Measurements from ENCODE around the gene KRTAP10-8. TPM values are rescaled to one million over a fixed set of nuclear protein-coding genes. Genes with fewer than 3 reads are reported as not detected.
"Not testable (repeated sequence)": the region's sequence is repeated elsewhere in the genome, so short reads cannot be mapped to it uniquely, and the experiment has no call there.

Gene KRTAP10-8
- total RNA-seq, 4 donors from 2014 or later: not detected

DNA sequence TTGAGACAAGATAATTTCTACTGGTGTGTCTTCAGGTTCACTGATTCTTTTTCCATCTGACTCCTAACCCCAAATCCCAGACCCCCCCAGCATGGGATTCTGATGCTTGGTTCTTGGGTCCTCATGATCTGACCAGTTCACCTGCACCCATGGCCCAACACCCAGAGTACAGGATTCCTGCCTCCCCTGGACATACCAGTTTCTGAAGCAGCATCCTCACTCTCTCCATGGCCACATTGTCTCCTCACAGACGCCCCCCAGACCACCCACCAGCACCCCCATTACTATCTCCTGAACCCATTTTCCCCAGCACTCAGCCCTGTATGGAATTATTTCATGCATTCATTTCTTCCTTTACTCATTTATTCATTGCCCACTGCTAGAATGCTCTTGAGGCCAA, 45.0 kb downstream of the KRTAP10-8 start:
- Histone ChIP-seq H3K4me1 (no peaks in the 10 kb centered on the region), H3K27me3 (no peaks in the 10 kb centered on the region), H3K9me3 (no peaks in the 10 kb centered on the region), H3K36me3 (no peaks in the 10 kb centered on the region), H3K27ac (no peak overlapping the region), H3K4me3 (replicated peaks in 1 of 3) (no peak overlapping the region)
- TF ChIP-seq, protein P1, sequence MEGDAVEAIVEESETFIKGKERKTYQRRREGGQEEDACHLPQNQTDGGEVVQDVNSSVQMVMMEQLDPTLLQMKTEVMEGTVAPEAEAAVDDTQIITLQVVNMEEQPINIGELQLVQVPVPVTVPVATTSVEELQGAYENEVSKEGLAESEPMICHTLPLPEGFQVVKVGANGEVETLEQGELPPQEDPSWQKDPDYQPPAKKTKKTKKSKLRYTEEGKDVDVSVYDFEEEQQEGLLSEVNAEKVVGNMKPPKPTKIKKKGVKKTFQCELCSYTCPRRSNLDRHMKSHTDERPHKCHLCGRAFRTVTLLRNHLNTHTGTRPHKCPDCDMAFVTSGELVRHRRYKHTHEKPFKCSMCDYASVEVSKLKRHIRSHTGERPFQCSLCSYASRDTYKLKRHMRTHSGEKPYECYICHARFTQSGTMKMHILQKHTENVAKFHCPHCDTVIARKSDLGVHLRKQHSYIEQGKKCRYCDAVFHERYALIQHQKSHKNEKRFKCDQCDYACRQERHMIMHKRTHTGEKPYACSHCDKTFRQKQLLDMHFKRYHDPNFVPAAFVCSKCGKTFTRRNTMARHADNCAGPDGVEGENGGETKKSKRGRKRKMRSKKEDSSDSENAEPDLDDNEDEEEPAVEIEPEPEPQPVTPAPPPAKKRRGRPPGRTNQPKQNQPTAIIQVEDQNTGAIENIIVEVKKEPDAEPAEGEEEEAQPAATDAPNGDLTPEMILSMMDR (IDR thresholded peaks at IDR 0.05): no peak
- no peak for TF ChIP-seq POLR2A (IDR thresholded peaks at IDR 0.05)
- WGBS, 2 donors: 32 to 61% methylated on average over 1 of the region's 1 CpG
- intact Hi-C loops (cut with DNase I): no loop called here
- no peak for DNase-seq

DNA sequence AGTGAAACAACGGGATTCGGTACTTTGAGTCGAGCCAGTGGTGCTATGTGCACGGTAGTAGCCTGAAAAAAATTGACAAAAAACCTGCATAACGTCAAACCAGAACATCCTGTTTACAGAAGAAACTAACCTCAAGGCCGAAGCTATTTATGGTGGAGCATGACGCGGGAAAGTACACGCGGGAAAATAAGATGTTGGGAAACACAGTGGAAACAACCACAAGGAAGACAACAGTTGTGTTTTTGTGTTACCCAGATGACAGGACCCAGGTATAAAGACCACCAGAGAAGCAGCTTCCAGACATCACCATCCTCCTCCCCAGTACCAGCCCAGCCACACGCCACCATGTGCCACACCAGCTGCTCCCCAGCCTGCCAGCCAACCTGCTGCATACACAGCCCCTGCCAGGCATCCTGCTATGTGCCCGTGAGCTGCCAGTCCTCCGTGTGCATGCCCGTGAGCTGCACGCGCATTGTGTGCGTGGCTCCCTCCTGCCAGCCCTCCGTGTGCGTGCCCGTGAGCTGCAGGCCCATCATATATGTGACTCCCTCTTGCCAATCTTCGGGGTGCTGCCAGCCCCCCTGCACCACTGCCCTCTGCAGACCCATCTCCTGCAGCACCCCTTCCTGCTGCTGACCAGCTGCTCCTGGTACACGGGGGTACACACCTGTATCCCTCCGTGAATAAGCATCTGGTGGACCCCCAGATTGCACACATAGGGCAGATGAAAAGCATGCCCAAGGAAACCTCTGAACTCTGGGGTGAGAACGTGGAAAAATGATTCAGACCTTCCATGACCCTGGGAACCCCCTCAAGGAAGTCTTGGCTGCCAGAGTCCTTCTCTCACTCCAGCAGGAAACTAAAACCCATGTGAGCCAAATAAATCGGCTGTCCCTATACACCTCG, 46.0 kb downstream of the KRTAP10-8 start, which contains the start of gene KRTAP12-3:
Gene KRTAP12-3 (plus strand): TSS at position 298 of the 906 bp plus-strand sequence. CDS start 48 bp downstream, at position 346.
- Histone ChIP-seq H3K27ac (no peak within 1 kb of the TSS), H3K36me3 (no peaks in the 10 kb centered on the region), H3K4me3 (replicated peaks in 1 of 3) (no peak within 1 kb of the TSS), H3K27me3 (no peaks in the 10 kb centered on the region), H3K4me1 (no peaks in the 10 kb centered on the region), H3K9me3 (no peaks in the 10 kb centered on the region)
- no peak for DNase-seq
- WGBS, 2 donors: 71 to 81% methylated on average over 17 to 26 of the region's 26 CpGs
- TF ChIP-seq POLR2A (IDR thresholded peaks at IDR 0.05): no peak
- TF ChIP-seq, protein P1 (IDR thresholded peaks at IDR 0.05): no peak
- intact Hi-C loops (cut with DNase I): no loop called here

DNA sequence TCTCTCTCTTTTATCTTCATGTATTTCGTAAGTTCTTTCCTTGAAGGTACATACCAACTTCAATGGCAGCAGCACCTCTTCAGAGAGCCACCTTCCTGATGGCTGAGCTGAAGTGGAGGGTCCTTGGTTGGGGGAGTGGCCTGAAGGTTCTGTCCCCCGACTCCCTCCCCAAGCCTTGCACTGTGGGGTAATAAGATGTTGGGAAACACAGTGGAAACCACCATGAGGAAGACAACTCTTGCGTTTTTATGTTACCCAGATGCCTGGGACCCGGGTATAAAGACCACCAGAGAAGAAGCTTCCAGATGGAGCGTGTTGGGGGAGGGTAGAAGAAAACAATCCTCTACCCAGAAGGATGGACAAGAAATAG, 46.6 kb downstream of the KRTAP10-8 start:
- no peak overlapping the region for H3K27ac ChIP-seq
- H3K4me1 ChIP-seq: no peaks in the 10 kb centered on the region
- no peaks in the 10 kb centered on the region for H3K9me3 ChIP-seq
- H3K36me3 ChIP-seq: no peaks in the 10 kb centered on the region
- TF ChIP-seq, protein P1 (IDR thresholded peaks at IDR 0.05): no peak
- 84 to 87% methylated on average over 5 of the region's 5 CpGs for WGBS, 2 donors
- H3K27me3 ChIP-seq: no peaks in the 10 kb centered on the region
- no peak overlapping the region for H3K4me3 ChIP-seq (replicated peaks in 1 of 3)
- intact Hi-C loops (cut with DNase I): no loop called here
- no peak for DNase-seq

DNA sequence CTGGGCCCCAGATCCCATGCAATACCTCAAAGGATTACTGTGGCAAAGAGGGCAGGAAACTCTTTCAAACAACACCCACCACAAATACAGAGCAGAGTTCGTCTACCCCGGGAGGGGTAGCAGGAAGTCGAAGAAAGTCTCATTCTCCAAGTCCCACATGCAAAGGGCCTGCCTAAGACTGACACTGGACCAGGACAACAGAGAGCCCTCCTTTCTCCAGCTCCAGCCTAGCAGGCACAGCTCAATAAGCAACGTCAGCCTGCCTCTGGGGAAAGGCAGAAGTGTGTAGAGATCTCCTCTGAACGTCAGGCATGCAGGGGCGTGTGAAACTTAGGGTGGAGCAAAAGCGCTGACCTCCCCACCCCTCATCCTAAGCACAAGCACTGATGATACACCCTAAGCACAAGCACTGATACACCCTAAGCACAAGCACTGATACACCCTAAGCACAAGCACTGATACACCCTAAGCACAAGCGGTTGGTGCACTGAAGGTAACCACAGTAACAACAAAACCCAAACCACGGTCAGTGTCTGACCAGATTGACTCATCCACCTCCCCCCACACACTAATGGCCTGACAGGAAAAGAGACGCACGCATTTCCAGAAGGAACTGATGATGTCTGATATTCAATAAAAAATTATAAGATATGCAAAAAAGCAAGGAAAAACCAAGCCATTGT, 47.2 kb downstream of the KRTAP10-8 start:
- no peaks in the 10 kb centered on the region for H3K9me3 ChIP-seq
- 53 to 73% methylated on average over 11 of the region's 11 CpGs for WGBS, 2 donors
- DNase-seq: no peak
- no peaks in the 10 kb centered on the region for H3K4me1 ChIP-seq
- no peaks in the 10 kb centered on the region for H3K27me3 ChIP-seq
- no peak for TF ChIP-seq POLR2A (IDR thresholded peaks at IDR 0.05)
- TF ChIP-seq, protein P1 (IDR thresholded peaks at IDR 0.05): no peak
- no peaks in the 10 kb centered on the region for H3K36me3 ChIP-seq
- no peak overlapping the region for H3K27ac ChIP-seq
- intact Hi-C loops (cut with DNase I): no loop called here
- H3K4me3 ChIP-seq (replicated peaks in 1 of 3): no peak overlapping the region

DNA sequence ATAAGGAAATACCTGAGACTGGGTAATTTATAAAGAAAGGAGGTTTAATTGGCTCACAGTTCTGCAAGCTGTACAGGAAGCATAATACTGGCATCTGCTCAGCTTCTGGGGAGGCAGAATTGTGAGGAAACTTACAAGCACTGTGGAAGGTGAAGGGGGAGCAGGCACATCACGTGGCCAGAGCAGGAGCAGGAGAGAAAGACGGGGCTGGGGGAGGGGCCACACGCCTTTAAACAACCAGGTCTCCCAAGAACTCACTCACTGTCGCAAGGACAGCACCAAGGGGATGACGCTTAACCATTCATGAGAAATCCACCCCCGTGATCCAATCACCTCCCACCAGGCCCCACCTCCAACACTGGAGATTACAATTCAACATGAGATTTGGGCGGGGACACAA, 49.7 kb downstream of the KRTAP10-8 start:
- H3K36me3 ChIP-seq: not testable (repeated sequence)
- 61 to 73% methylated on average over 7 of the region's 7 CpGs for WGBS, 2 donors

More for the DNA sequence above, 49.7 kb downstream of the KRTAP10-8 start:
- H3K4me1 ChIP-seq; DNase-seq; H3K27me3 ChIP-seq; H3K27ac ChIP-seq; intact Hi-C loops (cut with DNase I); H3K4me3 ChIP-seq (replicated peaks in 1 of 3); H3K9me3 ChIP-seq: not testable (repeated sequence)

Other genes with a start within 250 kb of the KRTAP10-8 start
- under 1 TPM; 0.78 to 0.92 (median 0.85) TPM for gene LRRC3, start 156.6 kb upstream of the KRTAP10-8 start, total RNA-seq
- not detected for gene KRTAP10-1, start 71.9 kb upstream of the KRTAP10-8 start, total RNA-seq
- not detected for gene KRTAP10-2, start 60.6 kb upstream of the KRTAP10-8 start, total RNA-seq
- not detected for gene KRTAP10-3, start 53.3 kb upstream of the KRTAP10-8 start, total RNA-seq
- not detected for gene KRTAP10-4, start 38.4 kb upstream of the KRTAP10-8 start, total RNA-seq
- under 1 TPM in 1 of 4 donors, not detected in 3; 0.78 TPM for gene KRTAP10-5, start 31.5 kb upstream of the KRTAP10-8 start, total RNA-seq
- gene KRTAP10-6, start 19.6 kb upstream of the KRTAP10-8 start, total RNA-seq: not detected
- gene KRTAP10-7, start 11.5 kb upstream of the KRTAP10-8 start, total RNA-seq: not detected
- not detected for gene KRTAP10-9, start 15.0 kb downstream of the KRTAP10-8 start, total RNA-seq
- gene KRTAP10-10, start 25.3 kb downstream of the KRTAP10-8 start, total RNA-seq: not detected
- gene KRTAP10-11, start 34.3 kb downstream of the KRTAP10-8 start, total RNA-seq: not detected
- gene KRTAP12-4, start 42.6 kb downstream of the KRTAP10-8 start, total RNA-seq: not detected
- gene KRTAP12-3, start 45.9 kb downstream of the KRTAP10-8 start, total RNA-seq: not detected
- under 1 TPM in 1 of 4 donors, not detected in 3; 0.89 TPM for gene KRTAP12-2, start 54.8 kb downstream of the KRTAP10-8 start, total RNA-seq
- under 1 TPM in 1 of 4 donors, not detected in 3; 0.78 TPM for gene KRTAP12-1, start 70.1 kb downstream of the KRTAP10-8 start, total RNA-seq
- not detected for gene KRTAP10-12, start 85.1 kb downstream of the KRTAP10-8 start, total RNA-seq
- gene TSPEAR, start 99.5 kb downstream of the KRTAP10-8 start, total RNA-seq: 1 to 10 TPM in 2 of 4 donors, under 1 TPM in 2; 0.21 to 1.3 (median 0.69) TPM
- 100 to 1,000 TPM in 1 of 4 donors, 10 to 100 TPM in 3; 90.4 to 127 (median 95.3) TPM for gene UBE2G2, start 189.7 kb downstream of the KRTAP10-8 start, total RNA-seq
- gene SUMO3, start 206.0 kb downstream of the KRTAP10-8 start, total RNA-seq: 100 to 1,000 TPM in 1 of 4 donors, 10 to 100 TPM in 3; 65.7 to 127 (median 87.8) TPM